IPS-18c (cell line): ENCODE measurements around the gene ZBED4.

Experiments
- H3K4me3 ChIP-seq: 2 replicates; pipeline ENCODE4 v1.7.0; 2013; ENCODE audit warnings: low read depth, mild to moderate bottlenecking, low read length, moderate library complexity; ENCODE audit not compliant: insufficient read depth
- H3K9me3 ChIP-seq: one replicate; pipeline ENCODE4 v1.6.1; 2013; ENCODE audit warnings: mild to moderate bottlenecking, low read length, moderate library complexity; ENCODE audit not compliant: control insufficient read depth, insufficient read depth

The ZBED4 gene

GRCh38 chr22:49885281-49885680 lies 31.6 kb downstream of the ZBED4 start:
- Histone ChIP-seq H3K9me3 (peaks cover 3% of the 10 kb centered on the region), H3K4me3 (no peak overlapping the region)

- Histone ChIP-seq H3K4me3 (no peak overlapping the region), H3K9me3 (peaks cover 5% of the 10 kb centered on the region)
These were observed 32.2 kb downstream of the ZBED4 start for GRCh38 chr22:49885881-49886280.

- H3K4me3 ChIP-seq, result no peak overlapping the region
- H3K9me3 ChIP-seq, result peaks cover 5% of the 10 kb centered on the region
These were observed 32.9 kb downstream of the ZBED4 start for GRCh38 chr22:49886346-49887063.

- Histone ChIP-seq H3K9me3 (peaks cover 5% of the 10 kb centered on the region), H3K4me3 (no peak overlapping the region)
These were observed 33.4 kb downstream of the ZBED4 start for GRCh38 chr22:49887064-49887451.

GRCh38 chr22:49887702-49888101 lies 34.1 kb downstream of the ZBED4 start:
- Histone ChIP-seq H3K4me3 (no peak overlapping the region), H3K9me3 (peaks cover 5% of the 10 kb centered on the region)

- Histone ChIP-seq H3K9me3 (peaks cover 5% of the 10 kb centered on the region), H3K4me3 (no peak overlapping the region)
These were observed 35.4 kb downstream of the ZBED4 start for GRCh38 chr22:49889071-49889470.

- Histone ChIP-seq H3K4me3 (no peak overlapping the region), H3K9me3 (peaks cover 2% of the 10 kb centered on the region)
These were observed 38.7 kb downstream of the ZBED4 start for GRCh38 chr22:49892226-49892899.

- Histone ChIP-seq H3K4me3 (no peak overlapping the region), H3K9me3 (peaks cover 2% of the 10 kb centered on the region)
These were observed 39.4 kb downstream of the ZBED4 start for GRCh38 chr22:49893025-49893424.

- Histone ChIP-seq H3K9me3 (peaks cover 4% of the 10 kb centered on the region), H3K4me3 (no peak overlapping the region)
These were observed 40.8 kb downstream of the ZBED4 start for GRCh38 chr22:49894322-49895054.

GRCh38 chr22:49896201-49896600 lies 42.6 kb downstream of the ZBED4 start:
- Histone ChIP-seq H3K4me3 (no peak overlapping the region), H3K9me3 (peaks cover 2% of the 10 kb centered on the region)

- Histone ChIP-seq H3K9me3 (peaks cover 2% of the 10 kb centered on the region), H3K4me3 (no peak overlapping the region)
These were observed 43.5 kb downstream of the ZBED4 start for GRCh38 chr22:49897015-49897684.

GRCh38 chr22:49899530-49899929 lies 45.9 kb downstream of the ZBED4 start:
- Histone ChIP-seq H3K9me3 (peaks cover 2% of the 10 kb centered on the region), H3K4me3 (no peak overlapping the region)

- peaks cover 2% of the 10 kb centered on the region for H3K9me3 ChIP-seq
- H3K4me3 ChIP-seq, result no peak overlapping the region
These were observed 47.0 kb downstream of the ZBED4 start for GRCh38 chr22:49900441-49901230.

GRCh38 chr22:49901457-49901856 lies 47.8 kb downstream of the ZBED4 start:
- Histone ChIP-seq H3K4me3 (no peak overlapping the region), H3K9me3 (peaks cover 2% of the 10 kb centered on the region)

GRCh38 chr22:49903322-49904039 lies 49.8 kb downstream of the ZBED4 start:
- Histone ChIP-seq H3K4me3 (no peak overlapping the region), H3K9me3 (peaks cover 1% of the 10 kb centered on the region)

GRCh38 chr22:49904040-49904369 lies 50.4 kb downstream of the ZBED4 start:
- no peak overlapping the region for H3K4me3 ChIP-seq
- H3K9me3 ChIP-seq, result no peaks in the 10 kb centered on the region
